22Rv1 (cell line): Measurements from ENCODE around the gene RAI1.
A peak's percentile ranks its signal among the peaks of the same experiment; 100 is the strongest.

Experiments
- H3K27ac ChIP-seq: fragments of 450-650 bp; 2 replicates; pipeline ENCODE4 v1.5.1; 2017
- CTCF ChIP-seq: fragments of 450-650 bp; IDR thresholded peaks from 2 replicates; pipeline ENCODE4 v1.5.1; 2017; ENCODE audit warnings: mild to moderate bottlenecking
- ZFX ChIP-seq: fragments of 450-650 bp; IDR thresholded peaks from 2 replicates; pipeline ENCODE4 v1.6.1; 2017; ENCODE audit warnings: antibody characterized with exemption, borderline replicate concordance

Gene RAI1

GRCh38 chr17:17679243-17679642 is 2.0 kb upstream of the RAI1 start:
- no peak for TF ChIP-seq ZFX
- no peak for TF ChIP-seq CTCF
- no peak overlapping the region for H3K27ac ChIP-seq

GRCh38 chr17:17679748-17680147 is 1.5 kb upstream of the RAI1 start:
- no peak overlapping the region for H3K27ac ChIP-seq
- no peak for TF ChIP-seq ZFX
- TF ChIP-seq CTCF: no peak

DNA sequence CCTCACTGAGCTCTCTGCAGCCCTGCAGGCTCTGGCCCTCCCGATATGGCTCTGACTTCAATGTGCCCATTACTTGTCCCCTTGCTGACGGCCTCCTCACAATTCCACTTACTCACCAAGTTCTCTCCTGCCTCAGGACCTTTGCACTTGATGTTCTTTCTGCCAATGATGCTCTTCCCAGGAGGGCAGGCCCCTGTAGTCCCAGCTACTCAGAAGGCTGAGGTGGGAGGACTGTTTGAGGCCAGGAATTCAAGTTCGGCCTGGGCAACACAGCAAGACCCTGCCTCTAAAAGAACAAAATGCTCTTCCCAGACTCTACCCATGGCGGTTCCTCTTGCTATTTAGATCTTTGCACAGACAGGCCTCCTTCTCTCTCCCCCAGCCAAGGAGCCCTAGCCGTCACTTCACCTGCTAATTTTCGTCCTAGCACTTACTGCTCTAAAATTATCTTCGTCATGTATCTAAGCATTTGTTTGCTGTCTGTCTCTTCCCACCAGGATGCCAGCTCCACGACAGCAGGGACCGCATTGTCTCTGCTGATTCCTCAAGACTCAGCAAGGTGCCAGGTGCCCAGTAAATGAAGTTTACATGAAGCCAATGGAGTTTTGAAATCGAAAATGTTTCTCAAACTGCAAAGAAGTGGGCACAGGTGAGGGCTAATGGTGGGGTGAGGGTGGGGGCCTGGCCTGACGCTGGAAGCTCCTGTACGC is 626 bp upstream of the RAI1 start:
- TF ChIP-seq ZFX (no peak), CTCF (no peak)
- peak overlapping the region; percentile 85 for H3K27ac ChIP-seq

DNA sequence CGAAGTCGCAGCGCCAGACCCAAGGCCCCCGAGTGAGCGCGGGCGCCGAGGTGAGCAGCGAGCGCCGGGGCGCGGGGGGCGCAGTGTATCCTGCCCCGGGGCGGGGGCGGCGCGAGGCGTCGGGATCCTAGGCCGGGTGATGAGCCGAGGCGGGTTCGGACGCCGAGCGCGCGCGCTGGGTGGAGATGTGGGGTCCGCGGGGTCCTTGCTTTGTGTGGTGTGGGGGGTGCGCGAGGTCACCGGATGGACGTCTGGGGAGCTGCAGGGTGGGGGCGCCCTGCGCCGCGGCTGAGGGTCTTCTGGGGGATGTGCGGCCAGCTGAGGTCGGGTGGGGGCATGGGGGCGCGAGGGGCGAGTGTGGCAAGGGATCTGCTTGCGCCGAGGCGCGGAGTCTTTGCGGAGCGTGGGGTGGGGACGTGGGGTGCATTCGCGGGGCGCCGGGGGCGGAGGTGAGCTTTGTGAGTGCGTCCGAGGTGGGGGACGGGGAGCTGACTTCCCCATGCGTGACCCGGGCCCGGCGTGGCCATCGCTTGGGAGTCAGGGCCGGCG is 560 bp downstream of the RAI1 start:
- peak overlapping the region; percentile 85 for H3K27ac ChIP-seq
- TF ChIP-seq CTCF: no peak
- no peak for TF ChIP-seq ZFX

- H3K27ac ChIP-seq: peak overlapping the region; percentile 85
- TF ChIP-seq CTCF (no peak), ZFX (no peak)
Measured at GRCh38 chr17:17682293-17682736, 1.1 kb downstream of the RAI1 start.

DNA sequence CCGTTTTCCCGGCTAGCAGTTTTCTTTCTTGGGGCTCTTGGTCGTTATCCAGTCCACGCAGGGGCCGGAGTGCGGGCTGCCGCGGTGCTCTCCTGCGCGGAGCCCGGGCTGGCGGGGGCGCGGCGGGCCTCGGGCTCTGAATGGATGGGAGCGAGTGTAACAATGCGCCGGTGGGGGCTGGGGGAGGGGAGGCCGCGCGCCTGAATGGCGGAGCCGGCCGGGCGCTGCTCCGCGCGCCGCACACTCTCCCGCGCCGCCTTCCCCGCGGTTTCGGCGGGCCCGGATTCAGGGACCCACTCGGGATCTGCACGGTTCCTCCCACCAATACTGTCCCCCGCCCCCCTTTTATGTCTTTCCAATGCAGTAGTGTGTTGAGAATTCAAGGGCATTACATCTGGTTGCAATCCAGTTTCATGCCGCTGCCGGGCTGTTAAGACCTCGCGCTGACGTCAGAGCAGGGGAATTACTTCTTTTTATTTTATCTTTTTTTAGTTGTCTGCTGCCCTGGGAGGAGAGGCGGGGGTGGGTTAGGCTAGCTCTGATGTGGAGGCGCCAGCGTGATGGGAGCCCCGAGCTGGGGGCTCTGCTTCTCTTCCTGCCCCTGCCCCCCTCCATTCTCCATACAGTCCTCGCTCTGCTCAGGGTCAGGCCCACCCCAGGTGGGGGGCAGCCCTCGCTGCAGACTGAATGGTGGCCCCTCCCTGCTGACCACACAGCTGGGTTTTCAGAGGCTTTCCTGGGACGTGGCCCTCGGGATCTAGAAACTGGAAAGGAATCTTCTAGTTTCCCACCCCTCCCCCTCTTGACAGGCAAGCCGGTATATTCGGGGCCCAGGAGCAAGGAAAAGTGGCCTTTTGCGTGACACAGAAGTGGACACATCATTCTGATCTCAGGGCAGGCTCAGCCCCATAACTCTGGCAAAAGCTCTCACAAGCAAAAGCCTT is 1.8 kb downstream of the RAI1 start:
- H3K27ac ChIP-seq: peak overlapping the region; percentile 85
- TF ChIP-seq CTCF (no peak), ZFX (no peak)
